ENCODE measurements around the gene APOLD1. TPM values are rescaled to one million over a fixed set of nuclear protein-coding genes. Genes with fewer than 3 reads are reported as not detected.
"Not testable (repeated sequence)": the region's sequence is repeated elsewhere in the genome, so short reads cannot be mapped to it uniquely, and the experiment has no call there.

APOLD1 gene
- total and polyA plus RNA-seq, 4 experiments from 2014 or later = 0.38 to 4.3 (median 1.9) TPM

- H3K9me3 Mint-ChIP-seq = no peaks in the 10 kb centered on the region
- H3K9me3 ChIP-seq (ENCODE audit: control insufficient read depth in 1 of 2, low read length in 2 of 2) = no peaks in the 10 kb centered on the region
- ChIA-PET POLR2A (ENCODE audit: partially characterized antibody) (interaction anchor here (0.7 to 2.0 kb wide), 4 partner anchors 12 to 165 kb away, joined by 3 to 9 read pairs (median 4); no protein-coding TSS in a partner anchor), CTCF (ENCODE audit: partially characterized antibody) (interaction anchor here (2.5 kb wide), 2 partner anchors 10 to 11 kb away, joined by 12 to 14 read pairs; no protein-coding TSS in a partner anchor)
- no peak for DNase-seq
- peak overlapping the region in 2 of 7 donors; percentile 1 to 60 for H3K27ac Mint-ChIP-seq
- no peak overlapping the region for H3K4me3 ChIP-seq (ENCODE audit: low read length in 2 of 2)
- H3K4me1 Mint-ChIP-seq = peaks cover 10 to 27% (median 20%) of the 10 kb centered on the region in 4 donors
- intact Hi-C loops (cut with micrococcal nuclease) = no loop called here
- H3K27me3 ChIP-seq (ENCODE audit: insufficient read depth, low read length) = no peaks in the 10 kb centered on the region
- H3K4me1 ChIP-seq (ENCODE audit: insufficient read depth, low read length) = peaks cover 21% of the 10 kb centered on the region
- no peaks in the 10 kb centered on the region for H3K27me3 Mint-ChIP-seq
- H3K36me3 ChIP-seq (ENCODE audit: insufficient read depth, low read length) = no peaks in the 10 kb centered on the region
- H3K4me3 Mint-ChIP-seq = no peak overlapping the region
- no peak overlapping the region for H3K27ac ChIP-seq (ENCODE audit: low read depth, low read length)
- H3K36me3 Mint-ChIP-seq = no peaks in the 10 kb centered on the region
Observed at GRCh38 chr12:12799163-12799920, 13.9 kb downstream of the APOLD1 start.

GRCh38 chr12:12800406-12801180 is 15.1 kb downstream of the APOLD1 start:
- Mint-ChIP-seq H3K4me3 (no peak overlapping the region), H3K27me3 (no peaks in the 10 kb centered on the region), H3K36me3 (no peaks in the 10 kb centered on the region), H3K27ac (peak overlapping the region in 3 of 7 donors; percentile 59 to 75 (median 70)), H3K4me1 (peaks cover 10 to 34% (median 27%) of the 10 kb centered on the region in 4 donors), H3K9me3 (no peaks in the 10 kb centered on the region)
- intact Hi-C loops (cut with micrococcal nuclease) = loop anchor here (10.0 kb wide), 1 partner anchor 446 kb away; the partner anchor contains the start of genes BORCS5 and MANSC1
- ChIA-PET POLR2A (ENCODE audit: partially characterized antibody) (interaction anchor here (1.2 kb wide), 1 partner anchor 14 kb away, joined by 3 read pairs; no protein-coding TSS in a partner anchor), CTCF (ENCODE audit: partially characterized antibody) (interaction anchor here (2.5 kb wide), 1 partner anchor 12 kb away, joined by 14 read pairs; no protein-coding TSS in a partner anchor)
- H3K9me3 ChIP-seq (ENCODE audit: control insufficient read depth in 1 of 2, low read length in 2 of 2) = no peaks in the 10 kb centered on the region
- peaks cover 21% of the 10 kb centered on the region for H3K4me1 ChIP-seq (ENCODE audit: insufficient read depth, low read length)
- H3K27ac ChIP-seq (ENCODE audit: low read depth, low read length) = no peak overlapping the region
- no peak overlapping the region for H3K4me3 ChIP-seq (ENCODE audit: low read length in 2 of 2)
- no peak for DNase-seq
- H3K36me3 ChIP-seq (ENCODE audit: insufficient read depth, low read length) = no peaks in the 10 kb centered on the region
- no peaks in the 10 kb centered on the region for H3K27me3 ChIP-seq (ENCODE audit: insufficient read depth, low read length)

GRCh38 chr12:12801656-12802055 is 16.2 kb downstream of the APOLD1 start:
- H3K36me3 Mint-ChIP-seq; H3K27me3 ChIP-seq (ENCODE audit: insufficient read depth, low read length); H3K4me3 Mint-ChIP-seq; H3K9me3 Mint-ChIP-seq; H3K4me3 ChIP-seq (ENCODE audit: low read length in 2 of 2); H3K9me3 ChIP-seq (ENCODE audit: control insufficient read depth in 1 of 2, low read length in 2 of 2); H3K36me3 ChIP-seq (ENCODE audit: insufficient read depth, low read length); H3K27ac ChIP-seq (ENCODE audit: low read depth, low read length); POLR2A ChIA-PET (ENCODE audit: partially characterized antibody); DNase-seq; H3K27me3 Mint-ChIP-seq: not testable (repeated sequence)
- intact Hi-C loops (cut with micrococcal nuclease) = loop anchor here (10.0 kb wide), 1 partner anchor 447 kb away; the partner anchor contains the start of genes BORCS5 and MANSC1
- CTCF ChIA-PET (ENCODE audit: partially characterized antibody) = interaction anchor here (0.7 to 2.5 kb wide), 2 partner anchors 14 to 411 kb away, joined by 3 to 14 read pairs; no protein-coding TSS in a partner anchor
- H3K27ac Mint-ChIP-seq = peak overlapping the region in 2 of 7 donors; percentile 26 to 60
- H3K4me1 Mint-ChIP-seq = peaks cover 14 to 43% (median 33%) of the 10 kb centered on the region in 4 donors
- H3K4me1 ChIP-seq (ENCODE audit: insufficient read depth, low read length) = peaks cover 27% of the 10 kb centered on the region

GRCh38 chr12:12803186-12803585 is 17.7 kb downstream of the APOLD1 start:
- H3K4me1 Mint-ChIP-seq = peaks cover 23 to 59% (median 44%) of the 10 kb centered on the region in 4 donors
- no peak overlapping the region for H3K27ac ChIP-seq (ENCODE audit: low read depth, low read length)

GRCh38 chr12:12804011-12804410 is 18.6 kb downstream of the APOLD1 start:
- no peak overlapping the region for H3K4me3 Mint-ChIP-seq

More at GRCh38 chr12:12803186-12803585, 17.7 kb downstream of the APOLD1 start:
- no peaks in the 10 kb centered on the region for H3K27me3 Mint-ChIP-seq
- H3K27me3 ChIP-seq (ENCODE audit: insufficient read depth, low read length) = no peaks in the 10 kb centered on the region
- no peaks in the 10 kb centered on the region for H3K36me3 ChIP-seq (ENCODE audit: insufficient read depth, low read length)
- no peak overlapping the region for H3K4me3 ChIP-seq (ENCODE audit: low read length in 2 of 2)
- ChIA-PET POLR2A (ENCODE audit: partially characterized antibody) (interaction anchor here (0.7 to 5.7 kb wide), 6 partner anchors 9 to 447 kb away, joined by 3 to 57 read pairs (median 5); partner anchors contain the start of genes BORCS5, CDKN1B and DDX47), CTCF (ENCODE audit: partially characterized antibody) (interaction anchor here (0.7 to 5.5 kb wide), 5 partner anchors 10 to 14 kb away, joined by 3 to 108 read pairs (median 6); partner anchors contain the start of gene DDX47)
- peak overlapping the region; percentile 57 to 97 (median 87) for H3K27ac Mint-ChIP-seq
- DNase-seq = peak; percentile 3 to 74 (median 15)
- H3K36me3 Mint-ChIP-seq = no peaks in the 10 kb centered on the region
- peak overlapping the region in 6 of 8 donors; percentile 11 to 72 (median 32) for H3K4me3 Mint-ChIP-seq
- H3K4me1 ChIP-seq (ENCODE audit: insufficient read depth, low read length) = peaks cover 42% of the 10 kb centered on the region
- H3K9me3 Mint-ChIP-seq = no peaks in the 10 kb centered on the region
- no peaks in the 10 kb centered on the region for H3K9me3 ChIP-seq (ENCODE audit: control insufficient read depth in 1 of 2, low read length in 2 of 2)
- intact Hi-C loops (cut with micrococcal nuclease) = loop anchor here (10.0 kb wide), 1 partner anchor 448 kb away; the partner anchor contains the start of genes BORCS5 and MANSC1

GRCh38 chr12:12804432-12804886 is 19.0 kb downstream of the APOLD1 start:
- Histone ChIP-seq H3K4me3 (ENCODE audit: low read length in 2 of 2) (no peak overlapping the region), H3K27me3 (ENCODE audit: insufficient read depth, low read length) (no peaks in the 10 kb centered on the region), H3K4me1 (ENCODE audit: insufficient read depth, low read length) (peaks cover 55% of the 10 kb centered on the region), H3K9me3 (ENCODE audit: control insufficient read depth in 1 of 2, low read length in 2 of 2) (no peaks in the 10 kb centered on the region), H3K36me3 (ENCODE audit: insufficient read depth, low read length) (no peaks in the 10 kb centered on the region), H3K27ac (ENCODE audit: low read depth, low read length) (no peak overlapping the region)
- ChIA-PET POLR2A (ENCODE audit: partially characterized antibody) (interaction anchor here (1.1 to 5.7 kb wide), 2 partner anchors 9 to 16 kb away, joined by 6 to 57 read pairs; partner anchors contain the start of gene DDX47), CTCF (ENCODE audit: partially characterized antibody) (interaction anchor here (1.0 to 5.5 kb wide), 4 partner anchors 9 to 68 kb away, joined by 3 to 108 read pairs (median 14); partner anchors contain the start of gene DDX47)
- Mint-ChIP-seq H3K36me3 (no peaks in the 10 kb centered on the region), H3K27ac (peak overlapping the region; percentile 57 to 97 (median 94)), H3K4me1 (peaks cover 32 to 71% (median 53%) of the 10 kb centered on the region in 4 donors), H3K9me3 (no peaks in the 10 kb centered on the region), H3K27me3 (no peaks in the 10 kb centered on the region), H3K4me3 (peak overlapping the region in 1 of 8 donors; percentile 13)
- intact Hi-C loops (cut with micrococcal nuclease) = loop anchor here (10.0 kb wide), 1 partner anchor 450 kb away; the partner anchor contains the start of genes BORCS5 and MANSC1
- DNase-seq = no peak

More at GRCh38 chr12:12804011-12804410, 18.6 kb downstream of the APOLD1 start:
- H3K36me3 ChIP-seq (ENCODE audit: insufficient read depth, low read length) = no peaks in the 10 kb centered on the region
- Mint-ChIP-seq H3K9me3 (no peaks in the 10 kb centered on the region), H3K27ac (peak overlapping the region; percentile 8 to 97 (median 94)), H3K27me3 (no peaks in the 10 kb centered on the region), H3K4me1 (peaks cover 28 to 67% (median 49%) of the 10 kb centered on the region in 4 donors), H3K36me3 (no peaks in the 10 kb centered on the region)
- peaks cover 50% of the 10 kb centered on the region for H3K4me1 ChIP-seq (ENCODE audit: insufficient read depth, low read length)
- CTCF ChIA-PET (ENCODE audit: partially characterized antibody) = interaction anchor here (1.1 to 5.5 kb wide), 4 partner anchors 9 to 15 kb away, joined by 3 to 108 read pairs (median 14); partner anchors contain the start of gene DDX47
- H3K27ac ChIP-seq (ENCODE audit: low read depth, low read length) = no peak overlapping the region
- POLR2A ChIA-PET (ENCODE audit: partially characterized antibody) = interaction anchor here (1.1 to 5.7 kb wide), 2 partner anchors 9 to 15 kb away, joined by 6 to 57 read pairs; partner anchors contain the start of gene DDX47
- intact Hi-C loops (cut with micrococcal nuclease) = loop anchor here (10.0 kb wide), 1 partner anchor 449 kb away; the partner anchor contains the start of genes BORCS5 and MANSC1
- no peaks in the 10 kb centered on the region for H3K9me3 ChIP-seq (ENCODE audit: control insufficient read depth in 1 of 2, low read length in 2 of 2)
- no peak for DNase-seq
- H3K27me3 ChIP-seq (ENCODE audit: insufficient read depth, low read length) = no peaks in the 10 kb centered on the region
- no peak overlapping the region for H3K4me3 ChIP-seq (ENCODE audit: low read length in 2 of 2)

Data from CD4-positive, alpha-beta memory T cell (primary cell).